Esophagus muscularis mucosa (tissue), 4 donors: ENCODE data around the gene TPSG1.

Experiments
- CTCF ChIP-seq, 3 experiments: fragments of 200-600 bp in 2 of 3; fragments of 450-650 bp in 1 of 3; sonication (generic) in 2 of 3; IDR thresholded peaks; one replicate each; pipeline ENCODE4 v1.5.1; 2017 to 2019; ENCODE audit warnings: antibody characterized with exemption in 3 of 3, mild to moderate bottlenecking in 2 of 3, moderate library complexity in 1 of 3
- EP300 ChIP-seq: sonication (generic); formaldehyde crosslinking; IDR thresholded peaks from one replicate; pipeline ENCODE4 v1.6.1; 2017; ENCODE audit warnings: antibody characterized with exemption
- POLR2A ChIP-seq: fragments of 450-650 bp; IDR thresholded peaks from one replicate; pipeline ENCODE4 v1.6.1; 2017; ENCODE audit warnings: antibody characterized with exemption, moderate library complexity, mild to moderate bottlenecking, low read depth
- POLR2AphosphoS5 ChIP-seq, 2 donors: sonication (generic); formaldehyde crosslinking; IDR thresholded peaks; one replicate each; pipeline ENCODE4 v1.6.1; 2017; ENCODE audit warnings: antibody characterized with exemption in 2 of 2

- TF ChIP-seq EP300 (no peak), CTCF (IDR thresholded peaks at IDR 0.05) (no peak), POLR2A (no peak), POLR2AphosphoS5 (IDR thresholded peaks at IDR 0.05) (no peak)
Measured at GRCh38 chr16:1272453-1273198, 47.6 kb upstream of the TPSG1 start.
